GM19239 (cell line): ENCODE results near the gene SULT6B1.
"Not testable (repeated sequence)": the region's sequence is repeated elsewhere in the genome, so short reads cannot be mapped to it uniquely, and the experiment has no call there.

Source experiments
- DNase-seq: peaks from one replicate; pipeline ENCODE4 v3.0.0; 2011; ENCODE audit warnings: low spot score; ENCODE audit not compliant: insufficient read length
- FAIRE-seq: peaks from 2 replicates; lab custom pipeline; 2011; peaks lifted over from hg19 to GRCh38; lab: Jason Lieb, UNC

The SULT6B1 gene, protein sequence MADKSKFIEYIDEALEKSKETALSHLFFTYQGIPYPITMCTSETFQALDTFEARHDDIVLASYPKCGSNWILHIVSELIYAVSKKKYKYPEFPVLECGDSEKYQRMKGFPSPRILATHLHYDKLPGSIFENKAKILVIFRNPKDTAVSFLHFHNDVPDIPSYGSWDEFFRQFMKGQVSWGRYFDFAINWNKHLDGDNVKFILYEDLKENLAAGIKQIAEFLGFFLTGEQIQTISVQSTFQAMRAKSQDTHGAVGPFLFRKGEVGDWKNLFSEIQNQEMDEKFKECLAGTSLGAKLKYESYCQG

DNA sequence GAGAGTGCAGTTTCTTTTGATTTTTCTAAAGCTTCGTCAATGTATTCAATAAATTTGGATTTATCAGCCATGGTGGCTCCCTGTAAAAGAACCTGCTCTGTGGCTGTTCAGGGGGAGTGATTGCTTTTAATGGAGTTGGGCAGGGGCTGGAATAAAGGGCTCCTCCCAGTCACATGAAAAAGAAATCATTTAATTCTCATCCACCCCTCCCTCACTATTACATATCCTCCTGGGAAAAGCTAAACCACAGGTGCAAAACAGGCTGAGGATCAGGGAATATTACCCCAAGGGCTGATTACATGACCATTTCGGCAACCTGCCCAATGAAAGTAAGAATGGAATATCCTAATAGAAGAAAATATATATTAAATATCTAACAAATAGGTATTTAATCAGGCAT, at the start of gene SULT6B1:
Gene SULT6B1, minus strand, starts transcription at position 101 of the 400 bp plus-strand sequence. Its CDS starts 30 bp downstream, at position 71.
- no peak for DNase-seq
- FAIRE-seq: no peak

DNA sequence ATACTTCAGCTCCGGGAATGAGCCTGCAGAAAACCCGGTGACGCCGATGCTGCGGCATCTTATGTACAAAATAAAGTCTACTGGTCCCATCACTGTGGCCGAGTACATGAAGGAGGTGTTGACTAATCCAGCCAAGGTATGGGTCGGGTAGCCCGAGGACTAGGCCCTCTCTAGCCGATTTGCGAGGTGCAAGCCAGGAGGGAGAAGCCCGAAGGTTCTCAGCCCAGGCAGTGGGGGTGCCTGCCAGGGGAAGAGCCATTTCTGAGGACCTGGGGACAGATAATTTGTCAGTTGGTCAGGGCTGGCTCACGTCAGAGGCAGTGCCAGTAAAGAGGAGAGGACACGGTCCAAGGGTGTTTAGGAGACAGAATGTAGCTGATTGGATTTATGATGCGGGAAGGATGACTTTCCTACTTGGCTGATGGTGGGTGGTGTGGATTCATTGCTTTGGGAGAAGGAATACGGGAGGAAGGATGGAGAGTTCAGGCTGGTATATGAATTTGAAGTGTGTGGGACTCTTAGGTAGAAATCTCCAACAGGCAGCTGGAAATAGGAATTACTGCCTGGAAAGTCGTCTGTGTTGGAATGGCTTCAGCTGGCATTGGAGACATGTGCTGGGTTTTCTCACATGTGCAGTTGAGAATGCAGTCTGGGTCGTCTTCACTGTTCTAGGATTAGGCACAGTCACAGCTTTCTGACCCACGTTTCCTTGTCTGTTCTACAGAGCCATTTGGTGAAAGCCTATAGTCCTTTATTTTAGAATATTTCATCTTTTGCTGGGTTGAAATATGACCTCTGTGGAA, 43.9 kb upstream of the SULT6B1 start:
- FAIRE-seq (peak; percentile 23), DNase-seq (peak; percentile 20)

DNA sequence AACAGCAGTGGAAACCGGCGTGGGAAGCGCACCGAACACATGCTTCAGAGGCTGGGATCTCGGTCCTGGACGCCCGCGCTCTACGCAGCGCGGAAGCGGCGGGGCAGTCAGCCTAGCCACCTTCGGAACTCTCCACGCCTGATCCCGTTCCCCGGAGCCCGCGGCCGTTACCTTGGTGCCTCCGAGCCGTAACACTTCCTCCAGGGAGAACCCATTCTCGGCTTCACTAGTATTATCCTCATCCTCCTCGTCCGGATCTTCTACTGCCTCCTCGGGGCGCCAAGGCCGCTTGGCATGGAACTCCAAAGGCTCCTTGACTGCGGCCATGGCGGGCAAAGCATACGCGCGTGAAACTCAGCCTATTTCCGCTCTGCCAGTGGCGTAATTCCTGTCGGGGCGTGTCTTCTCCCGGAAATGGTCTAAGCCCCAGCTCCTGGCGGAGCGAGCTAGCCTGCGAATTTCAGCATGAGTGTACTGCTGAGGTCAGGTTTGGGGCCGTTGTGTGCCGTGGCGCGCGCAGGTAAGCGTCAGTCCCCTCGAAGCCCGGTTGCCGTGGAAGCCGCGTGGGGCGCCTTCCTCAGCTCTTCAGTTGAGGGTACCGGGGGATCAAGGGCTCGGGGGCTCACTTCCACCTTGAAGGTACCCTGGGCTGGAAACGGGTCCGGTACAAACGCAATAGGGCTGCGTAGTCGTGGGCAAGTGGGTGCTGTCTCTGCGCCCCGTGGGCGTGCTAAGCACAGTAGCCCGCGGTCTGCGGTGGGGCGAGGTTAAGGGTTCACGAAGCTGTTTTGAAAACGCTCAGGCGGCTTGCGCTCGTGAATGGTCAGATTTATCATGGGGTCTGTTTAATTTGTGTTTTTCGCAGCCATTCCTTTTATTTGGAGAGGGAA, 43.0 kb upstream of the SULT6B1 start, which contains the start of the genes CEBPZ and NDUFAF7:
Gene CEBPZ, minus strand, starts transcription at position 356 of the 890 bp plus-strand sequence. Its CDS starts 29 bp downstream, at position 327.
Gene NDUFAF7, plus strand, starts transcription at position 418 of the 890 bp plus-strand sequence. Its CDS starts 48 bp downstream, at position 466.
- peak; percentile 84 for DNase-seq
- peak; percentile 94 for FAIRE-seq

DNA sequence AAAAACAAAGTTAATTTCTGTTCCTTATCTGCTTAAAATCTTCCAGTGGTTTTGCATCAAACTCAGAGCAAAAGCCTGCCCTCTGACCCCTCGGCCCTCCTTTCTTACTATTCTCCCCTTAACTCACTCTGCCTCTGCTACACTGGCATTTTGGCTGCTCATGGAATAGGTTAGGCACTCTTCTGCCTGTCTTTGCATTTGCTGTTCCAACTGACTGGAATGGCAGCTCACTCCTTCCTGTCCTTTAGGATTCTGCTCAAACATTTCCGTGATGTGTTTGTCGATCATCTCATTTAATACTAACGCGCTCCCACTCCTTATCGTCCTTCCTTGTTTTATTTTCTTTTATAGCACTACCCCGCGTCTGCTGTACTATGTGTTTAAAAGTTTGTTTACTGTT, 42.1 kb upstream of the SULT6B1 start:
- DNase-seq (no peak), FAIRE-seq (no peak)

DNA sequence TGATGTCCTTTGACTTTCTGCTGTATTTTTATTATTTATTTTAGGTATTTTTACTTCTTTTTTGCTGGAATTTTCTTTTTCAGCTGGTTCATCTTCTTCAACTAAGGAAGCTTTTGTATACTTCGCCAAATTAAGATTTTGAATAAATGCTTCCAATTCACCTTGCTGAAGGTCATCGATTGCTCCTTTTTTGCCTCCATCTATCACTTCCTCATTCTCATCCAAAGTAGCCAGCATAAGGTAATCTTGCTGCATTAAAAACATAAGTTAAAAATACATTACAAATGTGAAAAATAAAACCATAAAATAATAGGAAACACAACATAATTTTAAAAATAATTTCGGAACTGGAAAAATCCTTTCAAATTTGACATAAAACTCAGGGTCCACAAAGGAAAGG, 40.3 kb upstream of the SULT6B1 start:
- DNase-seq (no peak), FAIRE-seq (no peak)

DNA sequence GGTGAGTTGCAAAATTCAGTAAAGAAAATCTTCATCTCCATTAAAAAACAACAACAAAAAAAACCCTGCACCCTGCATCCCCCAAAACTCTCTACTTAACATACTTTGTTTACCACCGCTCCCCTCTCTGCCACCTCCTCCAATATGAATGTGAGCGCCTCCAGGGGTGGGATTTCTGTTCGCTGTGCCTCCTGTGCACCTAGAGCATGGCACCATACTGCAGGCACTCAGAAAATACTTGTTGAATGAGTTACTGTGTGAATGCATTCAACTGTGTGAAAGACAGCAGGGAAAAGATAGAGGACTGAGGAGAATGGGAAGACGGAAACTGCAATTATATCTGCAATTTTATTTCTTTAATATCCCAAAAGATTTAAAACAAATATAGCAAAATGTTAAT, 38.4 kb upstream of the SULT6B1 start:
- no peak for DNase-seq
- FAIRE-seq: no peak

DNA sequence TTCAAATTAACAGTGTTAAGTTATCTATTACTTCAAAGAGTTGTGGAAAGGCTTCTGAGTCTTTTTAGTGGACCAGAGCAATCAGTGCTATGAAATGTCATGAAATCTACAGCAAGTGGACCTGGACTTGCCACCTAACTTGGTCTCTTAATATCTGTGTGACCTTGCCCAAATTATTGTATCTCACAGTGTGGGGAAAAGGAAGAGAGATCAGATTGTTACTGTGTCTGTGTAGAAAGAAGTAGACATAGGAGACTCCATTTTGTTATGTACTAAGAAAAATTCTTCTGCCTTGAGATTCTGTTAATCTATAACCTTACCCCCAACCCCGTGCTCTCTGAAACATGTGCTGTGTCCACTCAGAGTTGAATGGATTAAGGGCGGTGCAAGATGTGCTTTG, 36.7 kb upstream of the SULT6B1 start:
- DNase-seq, FAIRE-seq: not testable (repeated sequence)

DNA sequence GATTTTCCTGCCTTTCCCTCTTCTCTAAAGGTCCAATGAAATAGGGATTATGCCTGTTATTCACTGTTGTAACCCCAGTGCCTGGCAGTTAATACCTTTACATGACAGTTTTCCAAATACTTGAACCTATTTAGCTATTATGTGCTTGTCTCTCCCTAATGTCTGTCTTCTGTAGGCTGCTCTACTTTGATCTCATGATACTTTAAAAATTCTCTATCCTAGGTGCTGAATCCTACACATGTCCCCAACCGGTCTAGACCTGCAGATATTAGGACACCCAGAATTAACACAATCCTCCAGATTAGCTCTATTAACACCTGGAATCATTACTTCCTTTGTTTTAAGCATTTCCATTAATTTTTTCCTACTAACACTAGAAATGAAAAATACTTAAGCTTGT, 35.6 kb upstream of the SULT6B1 start:
- FAIRE-seq: no peak
- no peak for DNase-seq

DNA sequence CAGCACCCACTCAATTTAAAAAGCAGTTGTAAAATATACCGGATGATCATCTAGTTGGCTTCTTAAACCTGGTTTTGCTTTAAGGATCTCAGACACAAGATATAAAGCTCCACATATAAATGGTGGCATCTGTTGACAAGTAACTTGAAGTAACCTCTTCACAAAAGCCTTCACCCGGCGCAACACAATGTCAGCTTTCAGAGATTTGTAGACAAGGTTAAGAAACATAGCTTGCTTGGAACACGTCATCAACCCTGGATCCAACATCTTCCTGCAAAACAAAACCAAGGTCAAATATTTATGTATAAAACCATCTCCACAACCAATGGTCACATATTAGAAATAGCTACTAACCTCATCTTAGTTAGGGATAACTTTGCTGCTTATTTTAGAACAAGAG, 34.7 kb upstream of the SULT6B1 start:
- FAIRE-seq (peak; percentile 11), DNase-seq (no peak)

DNA sequence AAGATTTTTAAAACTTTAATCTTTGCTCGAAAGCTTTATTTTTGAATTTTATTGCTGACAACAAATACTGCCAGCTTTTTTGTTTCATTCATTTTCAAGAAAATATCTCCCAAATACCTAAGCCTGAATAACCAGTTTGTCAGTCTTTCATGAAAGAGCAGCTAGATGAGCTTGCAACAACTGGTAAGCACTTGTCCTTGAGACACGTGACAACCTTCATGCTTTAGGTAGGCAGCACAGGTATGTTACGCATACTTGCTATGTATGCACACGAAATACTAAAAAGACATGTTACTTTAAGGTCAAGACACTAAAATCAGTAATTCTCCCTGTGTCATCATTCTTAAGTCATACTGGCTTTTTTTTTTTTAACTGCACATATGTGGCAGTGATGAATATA, 30.6 kb upstream of the SULT6B1 start:
- FAIRE-seq: no peak
- DNase-seq: no peak

DNA sequence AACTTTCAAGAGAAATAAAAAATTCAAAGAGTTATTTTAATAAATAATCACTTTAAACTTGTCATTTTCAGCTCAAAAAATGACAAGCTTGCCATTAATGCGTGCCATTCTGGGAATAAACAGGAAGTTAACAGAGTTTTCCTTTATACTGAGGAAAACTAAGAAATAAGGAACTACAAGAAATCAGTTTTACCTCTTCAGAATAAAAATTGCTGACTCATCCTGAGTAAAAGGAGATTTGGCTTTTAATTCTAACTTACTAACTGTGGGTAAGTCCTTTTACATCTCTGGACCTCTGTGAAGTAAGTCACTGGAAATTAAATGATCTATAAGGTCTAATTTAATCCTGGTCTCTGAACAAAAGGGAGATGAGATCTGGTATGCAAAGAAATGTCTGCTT, 26.8 kb upstream of the SULT6B1 start:
- FAIRE-seq (no peak), DNase-seq (no peak)

DNA sequence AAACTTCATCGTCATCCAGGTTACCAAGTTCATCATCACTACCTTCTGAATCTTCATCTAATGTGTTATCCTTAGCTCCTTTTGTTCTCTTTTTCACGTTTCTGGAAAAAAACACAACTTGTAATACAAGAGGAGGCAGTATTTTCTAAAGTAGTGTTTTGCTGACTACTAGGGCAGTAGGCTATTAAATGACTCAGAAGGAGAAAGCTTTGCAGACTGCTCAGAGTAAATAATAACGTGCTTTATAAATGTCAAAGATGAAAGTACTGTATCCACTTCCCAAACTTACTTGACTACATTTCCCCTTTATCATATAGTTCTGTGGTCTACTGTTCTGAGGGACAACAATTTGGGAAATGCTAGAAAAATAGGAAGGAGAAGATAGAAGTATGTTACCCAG, 23.5 kb upstream of the SULT6B1 start:
- DNase-seq: no peak
- FAIRE-seq: peak; percentile 21

DNA sequence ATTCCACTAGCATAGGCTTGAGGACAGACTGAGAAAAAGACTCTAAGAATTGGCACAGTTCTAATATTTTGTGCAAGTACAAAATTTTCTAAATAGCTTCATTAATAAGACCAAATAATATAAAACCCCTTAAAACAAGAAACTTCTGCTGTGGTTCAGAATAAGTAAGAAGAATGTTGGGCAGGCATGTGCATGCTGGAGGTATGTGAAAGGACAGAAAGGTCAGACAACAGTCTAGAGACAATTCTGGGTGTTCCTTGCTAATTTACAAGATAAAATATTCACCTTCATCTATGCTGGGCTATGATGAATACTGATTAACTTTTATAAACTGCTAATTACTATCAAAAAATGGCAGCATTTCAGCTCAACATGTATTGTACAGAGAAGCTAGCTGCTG, 22.7 kb upstream of the SULT6B1 start:
- FAIRE-seq: no peak
- DNase-seq: no peak

DNA sequence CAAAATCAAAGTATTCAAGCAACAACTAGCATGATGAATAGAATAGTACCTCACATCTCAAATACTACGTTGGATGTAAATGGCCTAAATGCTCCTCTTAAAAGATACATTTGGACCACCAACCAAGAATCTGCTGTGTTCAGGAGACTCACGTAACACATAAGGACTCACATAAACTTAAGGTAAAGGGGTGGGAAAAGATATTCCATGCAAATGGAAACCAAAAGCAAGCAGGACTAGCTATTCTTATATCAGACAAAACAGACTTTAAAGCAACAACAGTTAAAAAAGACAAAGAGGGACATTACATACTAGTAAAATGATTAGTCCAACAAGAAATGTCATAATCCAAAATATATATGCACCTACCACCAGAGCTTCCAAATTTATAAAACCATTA, 18.3 kb upstream of the SULT6B1 start:
- DNase-seq: not testable (repeated sequence)
- peak; percentile 58 for FAIRE-seq

DNA sequence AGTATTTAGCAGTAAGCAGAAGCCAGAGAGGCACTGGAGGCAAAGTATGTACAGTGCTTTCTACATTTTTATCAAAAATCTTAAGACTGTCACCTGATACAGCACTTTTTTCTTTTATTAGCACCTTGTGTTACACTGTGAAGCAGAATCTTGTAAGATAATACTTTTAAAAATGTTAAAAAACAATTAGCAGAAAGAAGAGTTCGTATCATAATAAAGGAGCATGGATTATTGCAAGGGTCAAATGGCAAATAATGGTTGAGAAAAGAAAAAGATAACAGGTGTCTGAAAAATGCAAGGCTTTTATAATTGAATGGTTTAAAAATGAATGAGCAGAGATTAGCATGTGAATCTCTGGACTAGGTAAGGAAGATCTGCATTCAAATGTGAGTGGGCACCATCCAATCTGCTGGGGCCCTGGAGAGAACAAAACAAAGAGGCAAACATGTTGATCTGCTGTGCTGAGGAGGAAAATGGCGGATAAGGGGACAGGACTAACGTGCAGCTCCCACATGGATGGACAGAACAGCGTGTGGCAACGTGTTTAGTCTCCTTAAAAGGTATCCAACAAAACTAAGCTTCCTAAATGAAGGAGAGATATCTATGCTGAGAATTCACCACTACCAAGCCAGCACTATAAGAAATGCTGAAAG, 17.3 kb upstream of the SULT6B1 start:
- no peak for DNase-seq
- FAIRE-seq: no peak

DNA sequence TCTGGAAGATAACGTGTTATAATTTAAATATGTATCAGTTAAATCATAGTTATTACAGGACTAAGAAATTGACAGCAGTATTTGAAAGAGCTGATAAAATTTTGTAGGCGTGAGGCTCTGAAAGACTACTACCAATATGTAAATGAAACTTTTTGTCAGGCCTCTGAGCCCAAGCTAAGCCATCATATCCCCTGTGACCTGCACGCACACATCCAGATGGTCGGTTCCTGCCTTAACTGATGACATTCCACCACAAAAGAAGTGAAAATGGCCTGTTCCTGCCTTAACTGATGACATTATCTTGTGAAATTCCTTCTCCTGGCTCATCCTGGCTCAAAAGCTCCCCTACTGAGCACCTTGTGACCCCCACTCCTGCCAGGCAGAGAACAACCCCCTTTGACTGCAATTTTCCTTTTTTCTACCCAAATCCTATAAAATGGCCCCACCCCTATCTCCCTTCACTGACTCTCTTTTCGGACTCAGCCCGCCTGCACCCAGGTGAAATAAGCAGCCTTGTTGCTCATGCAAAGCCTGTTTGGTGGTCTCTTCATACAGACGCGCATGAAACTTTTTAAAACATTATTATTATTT, 16.7 kb upstream of the SULT6B1 start:
- DNase-seq, FAIRE-seq: not testable (repeated sequence)

DNA sequence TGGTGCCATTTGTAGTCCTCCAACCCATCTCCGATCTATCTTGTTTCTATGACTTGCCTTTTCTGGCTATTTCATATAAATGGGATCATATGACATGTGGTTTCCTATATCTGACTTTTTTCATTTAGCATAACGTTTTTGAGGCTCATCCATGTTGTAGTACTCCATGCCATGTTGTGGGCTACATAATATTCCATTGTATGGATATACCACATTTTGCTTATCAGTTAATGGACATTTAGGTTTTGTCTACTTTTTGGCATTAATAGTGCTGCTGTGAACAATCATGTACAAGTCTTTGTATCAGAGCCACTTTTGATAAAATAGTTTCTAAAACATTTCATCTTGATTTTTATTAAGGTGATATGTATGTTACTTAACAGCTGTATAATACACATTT, 15.2 kb upstream of the SULT6B1 start:
- FAIRE-seq: no peak

DNA sequence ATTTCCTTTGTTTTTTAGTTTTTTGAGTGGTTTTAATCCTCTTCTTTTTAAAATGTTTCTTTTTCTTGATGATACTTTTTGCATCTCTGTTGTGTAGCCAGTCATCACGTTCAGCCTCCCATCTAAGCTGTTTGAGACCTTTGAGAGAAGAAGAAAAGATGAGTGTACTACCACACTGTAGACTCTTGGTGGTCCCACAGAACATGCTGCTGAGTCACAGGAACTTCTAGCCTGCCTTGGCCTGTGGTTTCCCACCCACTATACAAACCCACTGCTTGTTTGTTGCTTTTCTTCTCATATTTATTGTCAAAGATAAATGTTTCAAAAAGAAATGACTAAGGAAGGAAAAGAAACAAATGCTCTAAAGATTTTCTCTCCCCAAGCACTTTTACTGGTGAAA, 13.3 kb upstream of the SULT6B1 start:
- peak; percentile 14 for FAIRE-seq

More for the DNA sequence above, 15.2 kb upstream of the SULT6B1 start:
- DNase-seq: no peak

DNA sequence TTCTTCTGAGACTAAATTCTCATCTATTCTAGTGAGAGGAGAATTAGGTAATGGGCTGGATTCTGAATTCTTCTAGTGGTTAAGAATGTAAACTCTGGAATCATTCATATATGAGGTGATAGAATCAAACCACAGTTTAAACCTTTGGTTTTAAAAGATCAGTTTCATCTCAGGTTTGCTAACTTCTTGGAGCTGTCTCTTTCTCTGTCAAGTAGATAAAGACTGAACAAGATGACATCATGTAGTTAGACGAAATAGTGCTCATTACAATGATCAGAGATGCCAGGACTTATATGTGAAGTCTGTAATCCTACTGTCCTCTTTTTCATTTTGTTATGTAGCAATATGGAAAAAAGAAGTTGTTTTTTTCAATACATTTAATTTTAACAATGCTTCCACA, 12.7 kb upstream of the SULT6B1 start:
- FAIRE-seq: no peak

More for the DNA sequence above, 13.3 kb upstream of the SULT6B1 start:
- DNase-seq: no peak

More for the DNA sequence above, 12.7 kb upstream of the SULT6B1 start:
- DNase-seq: no peak
